Hematopoietic multipotent progenitor cell (in vitro differentiated cells): ENCODE data around the gene CREM. TPM values are rescaled to one million over a fixed set of nuclear protein-coding genes. Genes with fewer than 3 reads are reported as not detected.
"Not testable (repeated sequence)": the region's sequence is repeated elsewhere in the genome, so short reads cannot be mapped to it uniquely, and the experiment has no call there.

Source experiments
- DNase-seq, 3 donors: peaks; one replicate each; pipeline ENCODE4 v3.0.0-alpha.2; 2011 to 2015; ENCODE audit warnings: low read depth in 2 of 3, low spot score in 2 of 3
- total RNA-seq: library from RNA; depleted of rRNA; stranded (reverse); fragments of >200 nt; gene quantifications from one replicate; pipeline ENCODE4 v1.2.3, GENCODE V29; 2012

CREM gene
- total RNA-seq, 1 donor = 10.8 TPM

GRCh38 chr10:35191523-35191922 is 64.9 kb downstream of the CREM start:
- DNase-seq = peak in 1 of 3 donors; percentile 34

- DNase-seq = no peak
These were observed 66.1 kb downstream of the CREM start for GRCh38 chr10:35192645-35193249.

DNA sequence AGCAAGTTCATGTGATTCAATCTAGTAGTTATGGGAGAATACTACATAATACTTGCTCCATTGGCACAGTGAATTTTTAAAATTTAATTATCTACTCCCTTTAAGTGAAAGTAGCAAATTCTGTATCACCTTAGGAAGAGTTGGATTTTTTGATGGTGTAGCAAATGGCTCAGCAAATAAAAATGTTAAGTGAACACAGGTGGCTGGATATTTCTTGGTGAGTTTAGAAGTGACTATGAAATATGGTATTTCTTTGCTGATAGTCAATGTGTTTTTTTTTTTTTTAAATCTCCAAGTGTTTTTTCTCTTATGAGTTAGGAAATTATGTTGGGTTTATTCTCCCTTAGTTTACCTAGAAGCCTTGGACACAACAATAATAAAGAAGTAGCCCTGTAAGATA is 67.8 kb downstream of the CREM start:
- no peak for DNase-seq

DNA sequence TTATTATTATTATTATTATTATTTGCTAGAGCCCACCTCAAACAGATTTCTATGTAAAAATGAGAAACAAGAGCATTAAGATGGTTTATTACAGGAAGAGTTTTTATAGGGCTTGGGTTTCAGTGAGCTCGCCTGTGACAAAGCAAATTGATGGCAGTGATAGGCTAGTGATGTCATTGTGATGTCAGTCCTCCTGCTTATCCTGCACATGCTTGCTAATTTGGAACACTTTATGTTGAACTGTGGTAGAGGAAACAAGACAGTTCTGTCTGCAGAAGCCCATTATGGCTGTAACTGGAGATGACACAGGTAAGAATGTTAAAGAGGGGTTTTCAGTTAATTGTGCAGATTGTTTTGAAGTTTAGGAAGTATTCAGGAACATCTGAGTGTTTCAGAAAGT is 68.3 kb downstream of the CREM start:
- DNase-seq = peak in 2 of 3 donors; percentile 57 to 65

GRCh38 chr10:35195361-35196306 is 69.0 kb downstream of the CREM start:
- peak; percentile 76 to 95 (median 88) for DNase-seq

DNA sequence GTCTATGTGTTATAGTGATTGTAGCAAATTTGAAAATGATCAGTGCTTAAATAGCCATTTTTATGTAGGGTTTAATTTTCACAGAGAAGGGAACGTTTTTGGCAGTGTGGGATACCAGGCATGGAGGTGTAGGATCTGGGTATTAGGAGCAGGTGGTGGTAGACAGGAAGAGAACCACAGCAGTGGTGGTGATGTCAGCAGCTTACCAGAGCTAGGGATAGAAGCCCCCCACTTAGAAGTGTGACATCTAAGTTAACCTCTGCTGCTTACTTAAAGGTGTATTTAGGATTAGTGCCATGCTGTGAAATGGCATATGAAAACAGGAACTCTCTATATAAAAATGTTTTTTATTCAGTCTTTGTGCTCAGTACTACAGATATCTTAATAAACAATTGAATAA is 73.8 kb downstream of the CREM start:
- DNase-seq = no peak

DNA sequence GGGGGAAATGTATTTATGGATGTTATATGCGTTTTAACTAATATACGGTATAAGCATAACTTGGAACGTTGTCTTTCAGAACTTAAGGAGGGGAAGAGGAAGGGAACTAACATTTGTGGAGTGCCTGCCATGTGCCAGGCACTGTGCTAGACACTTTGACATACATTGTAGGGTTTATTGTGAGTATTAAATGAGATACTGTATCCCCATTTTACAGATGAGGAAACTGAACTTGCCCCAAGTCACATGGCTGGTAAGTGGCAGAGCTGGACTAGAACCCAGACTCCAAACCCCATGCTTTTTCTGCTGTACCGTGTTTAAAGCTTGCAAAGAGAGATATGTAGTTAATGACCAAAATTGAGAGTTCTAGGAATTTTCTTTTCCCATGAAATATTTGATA is 74.6 kb downstream of the CREM start:
- no peak for DNase-seq

GRCh38 chr10:35202050-35202449 is 75.4 kb downstream of the CREM start:
- no peak for DNase-seq

DNA sequence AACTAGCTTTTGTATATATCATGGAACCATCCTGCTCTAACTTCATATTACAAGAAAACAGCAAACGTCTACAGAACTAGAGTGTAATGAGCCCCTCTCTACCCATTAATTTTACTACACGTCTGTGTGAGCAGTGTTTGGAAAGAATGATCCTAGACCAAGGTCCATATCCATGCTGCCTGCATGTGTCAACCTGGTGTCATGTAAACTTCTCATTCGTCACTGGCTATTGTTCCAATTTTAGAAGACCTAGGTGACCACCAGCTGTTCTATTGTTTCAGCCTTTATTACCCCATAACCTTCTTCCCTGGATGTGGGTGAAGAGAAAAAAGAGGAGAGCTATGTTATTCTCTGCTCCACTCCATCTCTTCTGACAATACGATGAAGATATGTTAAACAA is 77.1 kb downstream of the CREM start:
- no peak for DNase-seq

DNA sequence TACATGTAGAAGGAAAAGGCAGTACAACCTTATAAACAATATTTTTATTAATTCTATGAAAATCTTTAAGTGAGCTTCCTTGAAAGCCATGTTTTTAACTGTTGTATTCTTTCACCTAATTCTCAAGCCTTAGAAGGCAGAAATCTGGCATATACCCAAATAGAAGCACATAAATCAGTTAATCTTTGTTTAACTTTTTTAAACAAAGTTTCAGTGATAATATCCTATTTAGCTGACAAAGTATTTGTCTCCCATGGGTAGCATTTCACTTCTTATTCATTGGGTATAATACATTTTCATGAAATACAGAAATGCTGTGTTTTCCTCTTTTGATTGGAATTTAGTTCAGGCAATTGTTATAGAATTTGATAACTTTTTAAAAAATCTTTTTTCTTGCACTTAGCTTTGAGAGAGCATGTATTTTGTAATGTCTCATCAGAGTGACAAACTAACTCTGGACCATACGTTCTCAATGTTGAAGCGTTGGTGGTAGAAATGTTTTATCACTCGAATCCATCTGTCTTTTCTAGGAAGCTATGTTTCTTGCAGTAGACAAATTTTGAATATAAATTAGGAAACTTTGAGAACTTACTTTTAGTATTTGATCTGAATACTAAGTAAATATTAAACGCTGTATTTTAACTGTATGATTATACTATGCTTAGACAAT is 78.1 kb downstream of the CREM start:
- DNase-seq = peak in 1 of 3 donors; percentile 60

DNA sequence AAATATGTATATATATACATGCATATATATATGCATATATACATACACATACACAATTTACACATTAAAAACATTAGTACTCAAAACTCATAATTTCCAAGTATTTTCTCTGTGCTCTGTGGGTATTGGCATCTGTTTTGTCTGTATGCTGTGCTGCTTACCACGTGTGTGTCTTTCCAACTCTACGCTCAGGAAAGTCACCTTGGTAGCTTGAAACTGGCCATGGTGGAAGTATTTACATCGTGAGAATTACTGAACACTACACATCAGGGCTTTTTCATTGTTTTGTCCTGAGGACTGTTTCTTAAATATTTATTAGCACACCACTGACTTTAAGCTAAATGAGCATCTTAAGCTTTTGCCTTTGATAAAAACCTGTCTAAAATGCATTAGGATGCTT is 79.6 kb downstream of the CREM start:
- no peak for DNase-seq

GRCh38 chr10:35208536-35208935 is 81.9 kb downstream of the CREM start:
- DNase-seq = no peak

GRCh38 chr10:35208949-35209613 is 82.4 kb downstream of the CREM start:
- DNase-seq = no peak

DNA sequence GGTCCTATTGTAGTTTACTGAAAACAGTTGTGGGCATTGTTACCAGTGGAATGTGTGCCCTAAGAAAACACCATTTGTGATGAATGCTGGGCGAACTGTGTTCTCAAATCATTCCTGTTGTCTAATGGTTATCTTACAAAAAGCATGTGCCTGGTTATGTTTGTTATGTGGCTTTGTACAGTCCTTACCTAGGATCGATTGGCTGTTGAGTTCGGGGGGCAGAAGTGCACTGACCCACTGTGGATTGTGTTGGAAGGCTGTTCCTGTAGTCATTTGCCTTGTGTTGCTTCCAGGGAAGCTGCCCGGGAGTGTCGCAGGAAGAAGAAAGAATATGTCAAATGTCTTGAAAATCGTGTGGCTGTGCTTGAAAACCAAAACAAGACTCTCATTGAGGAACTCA is 84.3 kb downstream of the CREM start:
- no peak for DNase-seq

GRCh38 chr10:35211390-35211789 is 84.7 kb downstream of the CREM start:
- no peak for DNase-seq

- DNase-seq = peak in 1 of 3 donors; percentile 29
These were observed 86.2 kb downstream of the CREM start for GRCh38 chr10:35212856-35213255.

- DNase-seq = no peak
These were observed 87.1 kb downstream of the CREM start for GRCh38 chr10:35213699-35214098.

- no peak for DNase-seq
These were observed 88.0 kb downstream of the CREM start for GRCh38 chr10:35214607-35215020.

GRCh38 chr10:35215107-35215506 is 88.5 kb downstream of the CREM start:
- DNase-seq = no peak

GRCh38 chr10:35216303-35216905 is 89.8 kb downstream of the CREM start:
- DNase-seq = peak in 1 of 3 donors; percentile 55

DNA sequence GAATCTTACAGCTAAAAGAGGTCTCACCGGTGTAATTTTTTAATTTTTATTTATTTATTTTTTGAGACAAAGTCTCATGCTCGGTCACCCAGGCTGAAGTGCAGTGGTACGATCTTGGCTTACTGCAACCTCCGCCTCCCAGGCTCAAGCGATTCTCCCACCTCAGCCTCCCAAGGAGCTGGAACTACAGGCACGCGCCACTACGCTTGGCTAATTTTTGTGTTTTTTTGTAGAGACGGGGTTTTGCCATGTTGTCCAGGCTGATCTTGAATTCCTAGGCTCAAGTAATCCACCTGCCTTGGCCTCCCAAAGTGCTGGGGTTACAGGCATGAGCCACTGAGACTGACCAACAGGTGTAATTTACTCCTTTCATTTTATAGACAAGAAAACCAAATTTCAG is 90.3 kb downstream of the CREM start:
- DNase-seq = not testable (repeated sequence)
